Heart left ventricle (tissue), 16 donors: ENCODE data around the gene TTLL7. TPM values are rescaled to one million over a fixed set of nuclear protein-coding genes. Genes with fewer than 3 reads are reported as not detected.
A peak's percentile ranks its signal among the peaks of the same experiment; 100 is the strongest.
"Not testable (repeated sequence)": the region's sequence is repeated elsewhere in the genome, so short reads cannot be mapped to it uniquely, and the experiment has no call there.

Source experiments
- ATAC-seq, 4 donors: fragments of 200-7000 bp; cut with Tn5 transposase; one replicate each; pipeline ENCODE4 v1.9.1; 2020 to 2022; ENCODE audit warnings: moderate library complexity in 4 of 4, mild to moderate bottlenecking in 3 of 4, moderate number of reproducible peaks in 1 of 4
- DNase-seq, 5 donors: peaks; one replicate each; pipeline ENCODE4 v3.0.0-alpha.2; 2020
- H3K27ac ChIP-seq, 12 donors: fragments of 200-600 bp; sonication (generic) in 4 of 12; one replicate each; pipeline versions ENCODE4 v1.5.0 to v1.8.0; 2016 to 2022; ENCODE audit warnings: mild to moderate bottlenecking in 2 of 12
- H3K27me3 ChIP-seq, 9 donors: fragments of 200-600 bp; sonication (generic) in 2 of 9; one replicate each; pipeline versions ENCODE4 v1.5.1 to v1.8.0; 2016 to 2022; ENCODE audit warnings: mild to moderate bottlenecking in 3 of 9
- H3K36me3 ChIP-seq, 9 donors: fragments of 200-600 bp; sonication (generic) in 2 of 9; one replicate each; pipeline versions ENCODE4 v1.5.0 to v1.8.0; 2018 to 2022; ENCODE audit warnings: mild to moderate bottlenecking in 2 of 9
- H3K4me1 ChIP-seq, 12 donors: fragments of 200-600 bp; sonication (generic) in 4 of 12; one replicate each; pipeline versions ENCODE4 v1.5.0 to v1.8.0; 2016 to 2022; ENCODE audit warnings: mild to moderate bottlenecking in 3 of 12
- H3K4me3 ChIP-seq, 12 donors: fragments of 200-600 bp; sonication (generic) in 4 of 12; one replicate each; pipeline versions ENCODE4 v1.5.0 to v1.8.0; 2017 to 2022; ENCODE audit warnings: mild to moderate bottlenecking in 9 of 12, moderate library complexity in 4 of 12
- H3K9me3 ChIP-seq, 12 donors: fragments of 200-600 bp; sonication (generic) in 4 of 12; one replicate each; pipeline versions ENCODE4 v1.5.0 to v1.8.0; 2016 to 2022; ENCODE audit warnings: mild to moderate bottlenecking in 1 of 12
- CTCF ChIP-seq, 12 donors: fragments of 200-600 bp; sonication (generic) in 4 of 12; IDR thresholded peaks; one replicate each; pipeline versions ENCODE4 v1.5.0 to v1.8.0; 2018 to 2022; ENCODE audit warnings: antibody characterized with exemption in 12 of 12, mild to moderate bottlenecking in 5 of 12
- POLR2A ChIP-seq, 2 donors: fragments of 450-650 bp; IDR thresholded peaks; one replicate each; pipeline ENCODE4 v1.6.1; 2017; ENCODE audit warnings: antibody characterized with exemption in 2 of 2, mild to moderate bottlenecking in 2 of 2, moderate library complexity in 2 of 2
- WGBS, 4 donors: extraction: QIAGEN DNeasy Blood & Tissue Kit in 2 of 4; methylation state at CpG; one replicate each; pipeline versions ENCODE4 v1.1.5 to v1.1.7; 2013 to 2018; 5-methylcytosine and 5-hydroxymethylcytosine counted together
- intact Hi-C, 10 donors: fragments of 100-400 bp; cut with DNase I; formaldehyde crosslinking; loops; one replicate each; pipeline versions ENCODE4 v1.11.1 to v1.14.2; 2022
- polyA plus RNA-seq, 2 donors: library from polyadenylated mRNA; stranded (reverse); fragments of 200-250 nt; gene quantifications; one replicate each; pipeline ENCODE4 v1.2.3, GENCODE V29; 2013
- total RNA-seq, 9 donors: library from RNA; depleted of rRNA in 2 of 9; stranded (reverse); fragments of >200 nt in 2 of 9; fragmentation: NEBNext Ultra II Directional in 3 of 9; extraction: Animal tissue kit (Norgen Biotek cat#: 25700) in 3 of 9; gene quantifications; one replicate each; pipeline versions ENCODE4 v1.1.0 to v1.2.4, GENCODE V29; 2016 to 2023
- donor health status: ischemic (EF 13 %, LVEDD 7.1; RV severe dilation, severe dysfunction).
- donor health status: healthy with polysubstance abuse.
- donor health status: DM: no; HTN: yes; CAD: no.
- donor health status: DM: no; HTN: no; CAD: no.
- donor health status: ischemic (EF 25% LVEDD 6.9; RV normal size, moderate dysfunction).
- donor health status: ischemic (EF 25% LVEDD 5.7; RV mildly dilated, moderate dysfunction).
- donor health status: healthy.
- donor health status: DM: yes; HTN: yes; CAD: no.
- donor health status: ischemic (EF 35%, LVEDD 5.7; RV mildly dilated, moderate dysfunction).
- donor health status: nonischemic (EF 11% LVEDD 7.7; RV severe dilation, severe dysfunction).
- donor health status: DM: yes; HTN: yes; CAD: no.
- donor health status: PGD.
- donor health status: ischemic (EF 29% LVEDD 5.4; RV normal size, mild dysfunction).
- donor health status: nonischemic (EF 23%, LVEDD 6.1; RV moderate dilation, normal function).

The TTLL7 gene
- total and polyA plus RNA-seq, 11 donors = 0.87 to 12.8 (median 3.2) TPM

- intact Hi-C loops = no loop called here
- Histone ChIP-seq H3K27me3 (no peaks in the 10 kb centered on the region), H3K27ac (no peak overlapping the region), H3K4me3 (no peak overlapping the region), H3K36me3 (peaks cover 0 to 52% (median 0%) of the 10 kb centered on the region in 9 donors), H3K9me3 (peaks cover 0 to 5% (median 0%) of the 10 kb centered on the region in 12 donors), H3K4me1 (no peaks in the 10 kb centered on the region)
- TF ChIP-seq POLR2A (IDR thresholded peaks at IDR 0.05) (no peak), CTCF (IDR thresholded peaks at IDR 0.05) (no peak)
- WGBS, 4 donors = 57 to 87% (median 71%) methylated on average over 2 of the region's 2 CpGs
- ATAC-seq (no peak), DNase-seq (no peak)
These were observed 80.1 kb downstream of the TTLL7 start for GRCh38 chr1:83918688-83919285.

DNA sequence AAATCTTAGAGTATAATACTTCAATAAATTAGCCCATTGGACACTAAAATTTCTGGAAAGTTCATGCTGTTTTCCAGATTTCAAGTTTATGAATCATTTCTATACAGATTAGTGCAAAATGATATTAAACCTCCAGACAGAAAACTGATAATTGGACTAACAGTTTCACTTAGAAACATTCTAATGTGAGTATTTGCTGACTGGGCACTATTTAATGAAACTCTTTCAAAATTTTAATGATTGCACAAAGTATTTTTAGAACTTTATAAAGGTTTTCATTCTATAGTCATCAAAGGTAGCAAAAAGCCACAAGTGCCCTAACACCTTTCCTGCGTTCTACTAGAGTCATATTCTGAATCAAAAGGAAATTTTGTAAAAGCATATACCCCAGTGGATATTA lies 81.0 kb downstream of the TTLL7 start:
- 93 to 99% (median 98%) methylated on average over 1 of the region's 1 CpG for WGBS, 4 donors
- ATAC-seq (no peak), DNase-seq (no peak)
- intact Hi-C loops = no loop called here
- Histone ChIP-seq H3K36me3 (peaks cover 0 to 57% (median 0%) of the 10 kb centered on the region in 9 donors), H3K9me3 (peaks cover 0 to 5% (median 0%) of the 10 kb centered on the region in 12 donors), H3K4me1 (no peaks in the 10 kb centered on the region), H3K27ac (no peak overlapping the region), H3K27me3 (no peaks in the 10 kb centered on the region), H3K4me3 (no peak overlapping the region)
- no peak for TF ChIP-seq CTCF (IDR thresholded peaks at IDR 0.05)
- TF ChIP-seq POLR2A (IDR thresholded peaks at IDR 0.05) = no peak

DNA sequence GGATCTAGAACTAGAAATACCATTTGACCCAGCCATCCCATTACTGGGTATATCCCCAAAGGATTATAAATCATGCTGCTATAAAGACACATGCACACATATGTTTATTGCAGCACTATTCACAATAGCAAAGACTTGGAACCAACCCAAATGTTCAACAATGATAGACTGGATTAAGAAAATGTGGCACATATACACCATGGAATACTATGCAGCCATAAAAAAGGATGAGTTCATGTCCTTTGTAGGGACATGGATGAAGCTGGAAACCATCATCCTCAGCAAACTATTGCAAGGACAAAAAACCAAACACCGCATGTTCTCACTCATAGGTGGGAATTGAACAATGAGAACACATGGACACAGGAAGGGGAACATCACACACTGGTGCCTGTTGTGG lies 82.8 kb downstream of the TTLL7 start:
- 89 to 100% (median 97%) methylated on average over 1 of the region's 1 CpG for WGBS, 4 donors
- H3K36me3 ChIP-seq = peaks cover 0 to 55% (median 0%) of the 10 kb centered on the region in 9 donors
- intact Hi-C loops, ATAC-seq, H3K27me3 ChIP-seq, H3K9me3 ChIP-seq, DNase-seq, H3K27ac ChIP-seq, H3K4me3 ChIP-seq, H3K4me1 ChIP-seq: not testable (repeated sequence)

- H3K27ac ChIP-seq = no peak overlapping the region
- no peaks in the 10 kb centered on the region for H3K27me3 ChIP-seq
- H3K4me3 ChIP-seq = no peak overlapping the region
- H3K4me1 ChIP-seq = no peaks in the 10 kb centered on the region
- peaks cover 0 to 37% (median 0%) of the 10 kb centered on the region in 9 donors for H3K36me3 ChIP-seq
- DNase-seq (no peak), ATAC-seq (no peak)
- 73 to 74% (median 74%) methylated on average over 2 of the region's 2 CpGs for WGBS, 4 donors
- TF ChIP-seq CTCF (IDR thresholded peaks at IDR 0.05) (no peak), POLR2A (IDR thresholded peaks at IDR 0.05) (no peak)
- intact Hi-C loops = no loop called here
- peaks cover 0 to 5% (median 0%) of the 10 kb centered on the region in 12 donors for H3K9me3 ChIP-seq
These were observed 86.1 kb downstream of the TTLL7 start for GRCh38 chr1:83912876-83913275.

DNA sequence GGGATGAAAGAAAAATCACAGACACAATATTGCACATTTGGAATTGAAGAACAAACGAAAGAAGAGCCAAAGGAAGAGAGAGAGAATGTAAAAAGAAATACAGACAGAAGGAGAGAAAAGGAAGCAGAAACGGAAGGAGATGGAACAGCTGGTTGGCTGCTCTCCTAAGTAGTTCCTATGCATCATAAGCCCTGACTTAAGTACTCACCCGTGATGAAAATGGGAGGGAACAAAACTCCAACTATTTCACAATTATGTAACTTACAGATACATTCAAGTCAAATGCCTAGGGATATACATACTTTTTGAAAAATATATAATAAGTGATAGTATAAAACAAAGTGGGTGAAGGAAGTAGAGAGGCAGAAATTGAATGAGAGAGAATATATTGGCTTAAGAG lies 88.5 kb downstream of the TTLL7 start:
- intact Hi-C loops = no loop called here
- H3K36me3 ChIP-seq = peaks cover 0 to 31% (median 0%) of the 10 kb centered on the region in 9 donors

More for the DNA sequence above, 88.5 kb downstream of the TTLL7 start:
- no peak for DNase-seq
- no peak for TF ChIP-seq CTCF (IDR thresholded peaks at IDR 0.05)
- TF ChIP-seq POLR2A (IDR thresholded peaks at IDR 0.05) = no peak
- no peaks in the 10 kb centered on the region for H3K27me3 ChIP-seq
- ATAC-seq = no peak
- peaks cover 0 to 5% (median 0%) of the 10 kb centered on the region in 12 donors for H3K9me3 ChIP-seq
- H3K27ac ChIP-seq = no peak overlapping the region
- WGBS, 4 donors = 36 to 57% (median 49%) methylated on average over 3 of the region's 3 CpGs
- H3K4me3 ChIP-seq = peak overlapping the region in 1 of 12 donors; percentile 2
- H3K4me1 ChIP-seq = no peaks in the 10 kb centered on the region
